ENCODE data around the gene CFAP119.
A peak's percentile ranks its signal among the peaks of the same experiment; 100 is the strongest.

The CFAP119 gene

GRCh38 chr16:30762991-30763725 is 1.3 kb upstream of the CFAP119 start:
- no peak for DNase-seq

DNA sequence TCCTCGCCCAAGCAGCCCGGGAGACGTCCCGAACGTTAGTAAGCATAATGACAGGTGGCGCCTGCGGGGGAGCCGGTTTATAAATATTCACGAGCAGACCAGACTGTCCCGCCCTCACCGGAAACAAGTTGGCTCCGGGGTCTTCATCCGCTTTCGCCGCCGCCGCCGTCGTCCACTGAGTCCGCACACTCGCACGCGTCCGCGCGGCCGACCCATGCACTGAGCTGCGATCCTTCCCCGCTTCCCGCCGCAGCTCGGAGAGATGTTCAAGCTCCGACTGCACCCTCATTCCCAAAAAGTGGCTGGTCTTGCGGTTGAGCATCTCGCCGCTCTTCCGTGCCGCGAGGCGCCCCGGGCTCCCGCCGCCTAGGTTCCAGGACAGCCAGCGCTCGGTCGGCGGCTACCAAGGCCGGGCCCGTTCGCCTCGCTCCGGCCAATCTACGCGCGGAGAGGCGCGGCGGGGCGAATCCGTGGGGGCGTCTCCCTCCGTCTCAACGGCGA is 385 bp downstream of the CFAP119 start:
- DNase-seq, result peak in 8 of 51 donors; percentile 14 to 41 (median 27)

- DNase-seq, result peak in 1 of 51 donors; percentile 21
Observed at GRCh38 chr16:30760577-30761426, 1.1 kb downstream of the CFAP119 start.

- DNase-seq, result no peak
Observed at GRCh38 chr16:30760001-30760559, 1.8 kb downstream of the CFAP119 start.

DNA sequence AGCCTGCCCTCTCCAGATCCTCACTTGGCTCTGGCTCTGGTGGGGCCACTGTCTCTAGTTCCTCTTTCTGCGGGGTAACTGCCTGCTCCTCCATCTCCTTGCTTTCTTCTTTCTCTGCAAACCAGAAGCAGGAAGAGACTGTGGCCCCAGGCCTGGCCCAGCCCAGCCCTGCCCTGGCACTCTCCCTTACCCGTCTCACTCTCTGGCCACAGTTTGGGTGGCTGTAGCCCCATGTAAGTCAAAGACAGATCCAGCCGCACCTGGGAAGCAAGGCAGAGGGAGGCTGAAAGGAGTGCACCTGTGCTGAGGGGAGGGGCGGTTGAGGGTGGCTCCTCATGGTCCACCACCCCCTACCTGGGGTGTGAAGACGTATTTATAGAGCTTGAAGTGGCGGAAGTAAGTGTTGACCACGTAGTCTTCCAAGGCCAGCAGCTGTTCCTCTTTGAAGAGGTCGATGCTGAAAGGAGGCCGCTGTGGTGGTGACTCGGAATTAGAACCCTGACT is 2.8 kb downstream of the CFAP119 start:
- peak in 5 of 51 donors; percentile 9 to 24 (median 14) for DNase-seq

DNA sequence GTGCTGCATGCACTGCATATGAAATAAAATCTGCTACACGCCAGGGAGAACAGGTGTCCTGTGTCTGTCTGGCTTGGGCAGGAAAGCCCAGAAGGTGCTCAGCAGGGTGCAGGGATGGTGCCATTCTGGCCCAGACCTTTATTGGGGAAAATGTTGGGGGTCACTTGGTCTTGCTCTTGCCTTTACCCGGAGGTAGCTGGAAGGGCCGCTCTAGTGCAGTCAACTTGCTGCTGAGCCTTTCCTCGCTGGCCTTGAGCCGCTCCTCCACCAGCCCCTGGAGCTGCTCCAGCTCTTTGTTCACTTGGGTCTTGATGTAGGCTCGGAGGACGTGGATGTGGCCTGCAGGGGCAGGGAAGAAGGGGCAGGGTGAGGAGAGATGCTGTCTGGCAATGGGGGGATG is 4.5 kb downstream of the CFAP119 start:
- no peak for DNase-seq

DNA sequence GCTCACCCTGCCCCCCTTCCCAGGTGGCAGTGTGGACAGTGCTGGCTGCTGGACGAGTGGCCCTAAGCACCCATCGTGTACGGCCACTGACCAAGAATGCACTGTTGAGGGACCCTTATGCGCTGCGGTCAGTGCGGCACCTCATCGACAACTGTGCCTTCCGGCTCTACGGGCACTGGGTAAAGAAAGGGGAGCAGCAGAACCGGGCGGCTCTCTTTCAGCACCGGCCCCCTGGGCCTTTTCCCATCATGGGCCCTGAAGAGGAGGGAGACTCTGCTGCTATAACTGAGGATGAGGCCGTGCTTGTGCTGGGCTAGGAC is 5.1 kb downstream of the CFAP119 start:
- DNase-seq, result no peak

DNA sequence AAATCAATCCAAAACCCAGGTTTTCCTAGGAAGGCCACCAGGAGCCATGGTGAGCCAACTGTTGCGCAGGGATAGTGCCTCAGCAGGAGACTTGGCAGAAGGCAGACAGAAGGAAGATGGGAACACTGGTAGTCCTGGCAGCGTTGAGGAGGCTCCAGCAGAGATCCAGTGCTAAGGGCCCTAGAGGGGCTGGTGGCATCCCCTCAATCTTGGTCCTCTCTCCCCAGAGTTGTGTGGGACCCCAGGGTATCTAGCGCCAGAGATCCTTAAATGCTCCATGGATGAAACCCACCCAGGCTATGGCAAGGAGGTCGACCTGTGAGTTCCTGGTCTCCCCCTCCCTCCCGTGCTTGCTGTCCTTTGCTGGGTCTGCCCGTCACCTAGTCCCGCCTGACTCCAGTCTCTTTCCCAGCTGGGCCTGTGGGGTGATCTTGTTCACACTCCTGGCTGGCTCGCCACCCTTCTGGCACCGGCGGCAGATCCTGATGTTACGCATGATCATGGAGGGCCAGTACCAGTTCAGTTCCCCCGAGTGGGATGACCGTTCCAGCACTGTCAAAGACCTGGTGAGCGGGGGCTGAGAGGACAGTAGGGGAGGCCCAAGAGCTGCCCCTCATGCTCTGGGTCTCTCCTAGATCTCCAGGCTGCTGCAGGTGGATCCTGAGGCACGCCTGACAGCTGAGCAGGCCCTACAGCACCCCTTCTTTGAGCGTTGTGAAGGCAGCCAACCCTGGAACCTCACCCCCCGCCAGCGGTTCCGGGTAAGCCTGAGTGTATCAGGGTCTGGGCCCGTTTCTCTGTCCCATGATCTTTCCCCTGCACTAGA is 5.7 kb downstream of the CFAP119 start:
- no peak for DNase-seq

DNA sequence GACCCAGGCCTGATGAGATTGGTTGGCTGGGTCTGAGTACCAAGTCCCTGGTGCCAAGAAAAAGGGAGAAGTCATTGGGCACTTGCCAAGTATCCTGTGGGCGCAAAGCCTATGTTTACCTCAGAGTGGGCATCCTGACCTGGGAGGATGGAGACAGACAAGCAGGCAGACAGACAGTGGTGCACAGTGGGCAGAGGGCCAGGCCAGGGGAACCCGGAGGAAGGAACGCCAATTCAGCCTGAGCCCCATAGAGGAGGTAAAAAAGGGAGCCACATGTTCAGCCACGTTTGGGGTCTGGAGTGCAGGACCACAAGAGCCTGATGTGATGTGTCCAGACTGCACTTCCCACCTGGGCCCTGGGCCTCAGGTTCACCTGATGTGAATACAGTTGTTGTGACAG is 8.3 kb downstream of the CFAP119 start:
- no peak for DNase-seq

DNA sequence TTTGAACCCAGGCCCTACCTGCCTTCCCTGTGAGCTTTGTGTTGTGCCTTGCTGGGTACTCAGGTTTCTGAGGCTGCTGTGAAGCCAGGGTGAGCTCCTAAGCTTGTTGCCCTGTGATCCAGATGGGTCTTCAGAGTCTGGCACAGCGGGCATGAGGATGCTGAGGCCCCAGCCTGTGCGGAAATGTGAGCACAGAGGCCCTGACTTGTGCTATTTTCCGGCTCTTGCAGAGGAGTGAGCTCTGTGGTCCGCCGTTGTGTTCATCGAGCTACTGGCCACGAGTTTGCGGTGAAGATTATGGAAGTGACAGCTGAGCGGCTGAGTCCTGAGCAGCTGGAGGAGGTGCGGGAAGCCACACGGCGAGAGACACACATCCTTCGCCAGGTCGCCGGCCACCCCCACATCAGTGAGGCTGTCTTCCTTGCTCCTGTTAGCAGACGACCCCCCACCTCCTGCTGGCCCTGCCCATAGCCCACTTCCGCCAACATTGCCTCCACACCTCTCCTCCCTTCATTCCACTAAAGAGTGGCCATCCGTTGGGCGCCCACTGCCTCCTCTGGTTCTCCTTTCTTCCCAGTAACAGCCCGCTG is 10.9 kb downstream of the CFAP119 start:
- DNase-seq, result no peak

DNA sequence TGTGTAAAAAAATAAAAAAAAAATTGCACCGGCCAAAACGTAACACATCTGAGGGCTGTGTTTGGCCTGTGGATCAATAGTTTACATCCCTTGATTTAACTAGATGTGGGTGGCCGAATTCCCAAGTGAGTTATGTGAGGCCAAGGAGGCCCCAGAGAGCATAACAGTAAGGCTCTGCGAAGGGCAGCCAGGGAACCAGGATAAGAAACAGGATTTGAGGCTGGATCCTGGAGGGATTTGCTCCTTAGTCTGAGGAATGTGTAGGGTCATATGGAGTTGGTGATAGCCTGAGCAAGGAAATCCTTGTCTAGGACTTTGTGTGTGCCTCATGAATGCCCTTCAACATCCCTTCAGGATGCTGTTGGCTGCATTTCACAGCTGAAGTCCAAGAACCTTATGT is 11.7 kb downstream of the CFAP119 start:
- no peak for DNase-seq

- peak in 8 of 51 donors; percentile 16 to 49 (median 20) for DNase-seq
Observed at GRCh38 chr16:30748634-30749445, 13.0 kb downstream of the CFAP119 start.

DNA sequence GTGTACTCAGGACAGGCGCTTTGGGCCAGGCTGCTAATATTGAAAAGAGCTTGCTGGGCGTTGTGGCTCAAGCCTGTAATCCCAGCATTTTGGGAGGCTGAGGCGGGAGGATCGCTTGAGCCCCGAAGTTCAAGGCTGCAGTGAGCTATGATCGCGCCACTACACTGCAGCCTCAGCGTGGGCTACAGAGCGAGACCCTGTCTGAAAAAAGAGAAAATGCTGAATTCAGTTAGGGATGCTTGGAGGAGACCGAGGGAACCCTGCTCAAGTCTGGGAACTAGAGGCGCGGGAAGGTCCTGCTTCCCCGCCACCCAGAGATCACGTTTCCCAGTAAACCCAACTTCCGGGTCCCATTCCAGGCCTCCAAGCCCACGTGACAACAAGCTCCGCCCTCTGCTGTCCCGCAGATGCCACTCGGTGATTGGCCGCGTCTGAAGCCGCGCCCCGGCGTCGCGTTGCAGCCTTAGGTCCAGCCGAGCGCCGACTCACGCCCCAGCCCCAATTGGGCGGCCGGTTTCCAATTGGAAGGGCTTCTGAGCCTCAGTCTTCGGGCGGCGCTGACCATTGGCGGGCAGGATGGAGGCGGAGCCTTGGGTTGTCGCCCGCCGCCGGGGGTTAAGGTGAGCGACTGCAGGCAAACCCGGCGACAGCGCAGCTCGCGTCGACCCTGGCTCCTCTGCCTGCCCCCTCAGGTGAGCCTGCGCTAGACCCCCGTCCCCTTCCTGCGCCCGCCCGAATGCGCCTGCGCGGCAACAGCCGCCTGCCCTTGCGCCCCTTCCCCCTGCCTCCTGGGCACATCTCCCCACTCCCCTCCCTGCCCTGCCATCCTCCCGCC is 13.8 kb downstream of the CFAP119 start, which contains the start of gene PHKG2:
PHKG2 (plus strand) TSS at position 627 of the 835 bp plus-strand sequence. CDS start 396 bp downstream, outside the sequence.
- DNase-seq, result peak; percentile 75 to 99 (median 98)

GRCh38 chr16:30747331-30747730 is 14.5 kb downstream of the CFAP119 start:
- DNase-seq, result no peak

- no peak for DNase-seq
Observed at GRCh38 chr16:30746638-30747175, 15.2 kb downstream of the CFAP119 start.

DNA sequence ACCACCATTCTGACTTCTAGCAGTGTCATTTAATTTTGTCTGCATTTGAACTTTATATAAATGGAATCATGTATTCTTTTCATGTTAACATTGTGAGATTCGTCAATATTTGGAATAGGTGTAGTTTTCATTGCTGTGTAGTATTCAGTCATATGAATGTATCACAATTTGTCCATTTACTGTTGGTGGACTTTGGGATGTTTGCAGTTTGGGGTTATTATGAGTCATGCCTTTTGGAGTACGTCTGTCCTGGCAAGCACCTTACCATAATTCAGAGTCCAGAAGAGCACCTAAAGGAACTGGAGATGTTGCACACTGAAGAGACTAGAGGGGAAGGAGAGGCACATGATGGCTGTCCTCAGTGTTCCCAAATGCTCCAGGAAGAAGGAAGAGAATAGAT is 16.8 kb downstream of the CFAP119 start:
- no peak for DNase-seq

GRCh38 chr16:30744183-30744582 is 17.7 kb downstream of the CFAP119 start:
- no peak for DNase-seq

DNA sequence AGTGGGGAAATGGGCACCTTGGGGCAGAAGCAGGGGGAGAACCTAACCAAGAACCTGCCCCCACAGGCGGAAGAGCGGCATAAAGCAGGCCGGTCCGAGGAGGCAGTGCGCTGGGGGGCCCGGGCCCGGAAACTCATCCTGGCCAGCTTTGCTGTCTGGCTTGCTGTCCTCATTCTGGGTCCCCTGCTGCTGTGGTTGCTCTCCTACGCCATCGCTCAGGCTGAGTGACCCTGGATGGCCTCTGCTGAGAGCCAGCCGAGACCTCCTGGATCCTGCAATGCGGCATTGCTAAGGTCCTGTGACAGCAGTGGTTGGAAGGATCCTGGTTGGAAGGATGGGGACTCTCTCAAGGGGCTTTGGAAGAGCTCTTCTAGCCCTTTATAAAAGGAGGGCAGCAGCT is 18.1 kb downstream of the CFAP119 start:
- no peak for DNase-seq
